CD14-positive monocyte (primary cell): Measurements from ENCODE around the gene FAM174B. TPM values are rescaled to one million over a fixed set of nuclear protein-coding genes. Genes with fewer than 3 reads are reported as not detected.

Source experiments
- DNase-seq, 3 donors: peaks; one replicate each; pipeline ENCODE4 v3.0.0-alpha.2; 2011 to 2022
- H2AFZ ChIP-seq: 2 replicates; pipeline ENCODE4 v1.6.0; 2012; ENCODE audit warnings: mild to moderate bottlenecking, low read depth, low read length, inconsistent platforms; ENCODE audit not compliant: insufficient read depth, poor library complexity, severe bottlenecking
- H3K27ac ChIP-seq, 2 donors: 1 replicate in 1 of 2; 2 replicates in 1 of 2; pipeline ENCODE4 v1.5.1; 2012 to 2013; ENCODE audit warnings: low read length in 2 of 2, control low read depth in 1 of 2, inconsistent platforms in 1 of 2, low read depth in 1 of 2, mild to moderate bottlenecking in 1 of 2
- H3K27me3 ChIP-seq, 2 donors: one replicate each; pipeline versions ENCODE4 v1.6.0 to v1.6.1; 2011 to 2013; ENCODE audit warnings: low read length in 2 of 2; ENCODE audit not compliant: control insufficient read depth in 2 of 2, insufficient read depth in 2 of 2
- H3K36me3 ChIP-seq, 2 donors: replicated peaks in 1 of 2; 1 replicate in 1 of 2; 2 replicates in 1 of 2; pipeline versions ENCODE4 v1.5.1 to v1.6.1; 2012 to 2013; ENCODE audit warnings: low read length in 2 of 2, control low read depth in 1 of 2, inconsistent platforms in 1 of 2, mild to moderate bottlenecking in 1 of 2; ENCODE audit not compliant: insufficient read depth in 2 of 2, control insufficient read depth in 1 of 2
- H3K4me1 ChIP-seq, 2 donors: 1 replicate in 1 of 2; 2 replicates in 1 of 2; pipeline versions ENCODE4 v1.5.1 to v1.6.1; 2012 to 2013; ENCODE audit warnings: low read length in 2 of 2, control low read depth in 1 of 2, inconsistent platforms in 1 of 2, mild to moderate bottlenecking in 1 of 2, moderate library complexity in 1 of 2; ENCODE audit not compliant: insufficient read depth in 2 of 2, control insufficient read depth in 1 of 2
- H3K4me2 ChIP-seq: replicated peaks from 2 replicates; pipeline ENCODE3; 2012; ENCODE audit warnings: low read length, moderate library complexity, mild to moderate bottlenecking; ENCODE audit not compliant: poor library complexity, severe bottlenecking; ENCODE audit errors: extremely low read depth
- H3K4me3 ChIP-seq, 3 experiments: fragments of 200-600 bp in 1 of 3; sonication (generic) in 1 of 3; replicated peaks in 1 of 3; 1 replicate in 2 of 3; 2 replicates in 1 of 3; pipeline ENCODE4 v1.5.1; 2011 to 2013; ENCODE audit warnings: low read length in 3 of 3, mild to moderate bottlenecking in 3 of 3, control low read depth in 2 of 3, low read depth in 2 of 3, inconsistent platforms in 1 of 3, moderate library complexity in 1 of 3
- H3K79me2 ChIP-seq: 2 replicates; pipeline ENCODE4 v1.6.0; 2012; ENCODE audit warnings: mild to moderate bottlenecking, control low read depth, inconsistent platforms, low read length, moderate library complexity; ENCODE audit not compliant: insufficient read depth
- H3K9ac ChIP-seq: 2 replicates; pipeline ENCODE4 v1.6.0; 2017; ENCODE audit warnings: low read length, mild to moderate bottlenecking; ENCODE audit not compliant: insufficient read depth, poor library complexity, severe bottlenecking
- H3K9me3 ChIP-seq, 2 donors: replicated peaks in 1 of 2; 1 replicate in 1 of 2; 2 replicates in 1 of 2; pipeline versions ENCODE4 v1.5.1 to v1.6.1; 2012 to 2013; ENCODE audit warnings: low read length in 2 of 2, control low read depth in 1 of 2; ENCODE audit not compliant: control insufficient read depth in 1 of 2, insufficient read depth in 1 of 2
- H4K20me1 ChIP-seq: 2 replicates; pipeline ENCODE4 v1.6.0; 2012; ENCODE audit warnings: mild to moderate bottlenecking, low read length, control low read depth, moderate library complexity; ENCODE audit not compliant: insufficient read depth
- H3K27ac Mint-ChIP-seq, 7 donors: one replicate each; pipeline ENCODE4 v1.8.0; 2020; ENCODE audit warnings: mild to moderate bottlenecking in 7 of 7, mixed read lengths in 7 of 7, moderate library complexity in 6 of 7, inconsistent platforms in 2 of 7
- H3K27me3 Mint-ChIP-seq, 3 donors: one replicate each; pipeline ENCODE4 v1.8.0; 2021 to 2022; ENCODE audit warnings: low read depth in 3 of 3, mild to moderate bottlenecking in 3 of 3, mixed read lengths in 3 of 3, moderate library complexity in 3 of 3, inconsistent platforms in 1 of 3
- H3K36me3 Mint-ChIP-seq, 2 donors: one replicate each; pipeline ENCODE4 v1.8.0; 2020; ENCODE audit warnings: mixed read lengths in 2 of 2, inconsistent platforms in 1 of 2, mild to moderate bottlenecking in 1 of 2
- H3K4me1 Mint-ChIP-seq: one replicate; pipeline ENCODE4 v1.8.0; 2020; ENCODE audit warnings: mild to moderate bottlenecking, mixed read lengths
- H3K4me3 Mint-ChIP-seq, 2 donors: one replicate each; pipeline ENCODE4 v1.8.0; 2020; ENCODE audit warnings: mild to moderate bottlenecking in 2 of 2, mixed read lengths in 2 of 2, moderate library complexity in 1 of 2
- H3K9me3 Mint-ChIP-seq, 7 donors: one replicate each; pipeline ENCODE4 v1.8.0; 2020 to 2022; ENCODE audit warnings: mixed read lengths in 7 of 7, mild to moderate bottlenecking in 6 of 7, moderate library complexity in 6 of 7, inconsistent platforms in 2 of 7
- CTCF ChIP-seq: fragments of 200-600 bp; IDR thresholded peaks from one replicate; pipeline ENCODE4 v1.8.0; 2022; ENCODE audit warnings: antibody characterized with exemption, mild to moderate bottlenecking
- WGBS: methylation state at CpG from one replicate; pipeline ENCODE4 v1.1.5; 2013; ENCODE audit warnings: missing lambda C conversion rate; ENCODE audit not compliant: insufficient coverage; 5-methylcytosine and 5-hydroxymethylcytosine counted together
- intact Hi-C, 2 donors: fragments of 100-400 bp; cut with micrococcal nuclease; formaldehyde crosslinking; loops; one replicate each; pipeline versions ENCODE4 v1.15.0 to v1.15.1; 2023
- polyA plus RNA-seq, 3 donors: library from polyadenylated mRNA; depleted of rRNA in 1 of 3; unstranded in 2 of 3; stranded (reverse) in 1 of 3; fragments of 300-500 nt in 2 of 3; fragments of >200 nt in 1 of 3; fragmentation: Illumina TruSeq in 2 of 3; gene quantifications; 1 replicate in 2 of 3; 2 replicates in 1 of 3; pipeline ENCODE4 v1.2.3, GENCODE V29; 2012 to 2021

Gene FAM174B
- polyA plus RNA-seq, 3 donors, result 2.2 to 4.7 (median 3.2) TPM

GRCh38 chr15:92654662-92655061 lies 913 bp downstream of the FAM174B start:
- peaks cover 31 to 51% (median 37%) of the 10 kb centered on the region in 3 donors for H3K27me3 Mint-ChIP-seq
- Histone ChIP-seq H3K9ac (no peak overlapping the region), H3K27me3 (peaks cover 32 to 33% of the 10 kb centered on the region in 2 donors), H3K9me3 (peaks cover 8 to 12% of the 10 kb centered on the region in 2 donors), H2AFZ (no peak overlapping the region), H3K4me3 (no peak overlapping the region), H3K36me3 (no peaks in the 10 kb centered on the region), H3K27ac (no peak overlapping the region), H3K79me2 (no peaks in the 10 kb centered on the region), H4K20me1 (no peaks in the 10 kb centered on the region), H3K4me1 (peaks cover 6 to 10% of the 10 kb centered on the region in 2 donors), H3K4me2 (no peak overlapping the region)
- no peak for TF ChIP-seq CTCF
- no CpG with 5 or more reads among the region's 7 CpGs for WGBS
- peaks cover 13% of the 10 kb centered on the region for H3K4me1 Mint-ChIP-seq
- peak overlapping the region in 1 of 7 donors; percentile 72 for H3K27ac Mint-ChIP-seq
- intact Hi-C loops, result no loop called here
- H3K4me3 Mint-ChIP-seq, result peak overlapping the region in 1 of 2 donors; percentile 82
- peaks cover 0 to 7% of the 10 kb centered on the region in 2 donors for H3K36me3 Mint-ChIP-seq
- no peak for DNase-seq
- peaks cover 0 to 15% (median 11%) of the 10 kb centered on the region in 7 donors for H3K9me3 Mint-ChIP-seq

- Mint-ChIP-seq H3K27ac (no peak overlapping the region), H3K4me1 (peaks cover 13% of the 10 kb centered on the region), H3K4me3 (peak overlapping the region; percentile 34 to 82), H3K27me3 (peaks cover 31 to 51% (median 37%) of the 10 kb centered on the region in 3 donors), H3K9me3 (peaks cover 0 to 15% (median 11%) of the 10 kb centered on the region in 7 donors), H3K36me3 (peaks cover 0 to 7% of the 10 kb centered on the region in 2 donors)
- no peak overlapping the region for H2AFZ ChIP-seq
- TF ChIP-seq CTCF, result no peak
- H3K4me1 ChIP-seq, result peaks cover 6 to 10% of the 10 kb centered on the region in 2 donors
- H3K4me2 ChIP-seq, result no peak overlapping the region
- no peak overlapping the region for H3K27ac ChIP-seq
- H3K9me3 ChIP-seq, result peaks cover 8 to 12% of the 10 kb centered on the region in 2 donors
- H3K27me3 ChIP-seq, result peaks cover 32 to 33% of the 10 kb centered on the region in 2 donors
- no peak overlapping the region for H3K9ac ChIP-seq
- H4K20me1 ChIP-seq, result no peaks in the 10 kb centered on the region
- no peaks in the 10 kb centered on the region for H3K36me3 ChIP-seq
- intact Hi-C loops, result no loop called here
- H3K79me2 ChIP-seq, result no peaks in the 10 kb centered on the region
- no peak overlapping the region for H3K4me3 ChIP-seq
- no peak for DNase-seq
- 87% methylated on average over 5 of the region's 7 CpGs for WGBS
Observed at GRCh38 chr15:92653836-92654539, 1.6 kb downstream of the FAM174B start.
